ENCODE data around the gene STK24.

DNA sequence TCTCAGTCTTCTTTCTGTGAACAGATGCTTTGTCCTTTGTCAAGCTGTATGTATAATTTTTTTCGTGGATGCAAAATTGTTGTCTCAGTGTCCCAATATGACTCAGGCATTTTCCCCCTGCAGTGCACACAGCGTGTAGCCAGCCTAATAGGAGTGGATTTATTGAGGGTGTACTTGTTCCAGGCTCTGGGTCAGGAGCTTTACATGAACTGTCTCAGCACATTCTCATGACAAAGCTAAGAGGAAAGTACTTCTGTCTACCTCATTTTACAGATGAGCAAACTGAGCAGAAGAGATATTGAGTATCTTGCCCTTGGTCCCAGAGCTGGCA lies 50.8 kb downstream of the STK24 start:
- TF ChIP-seq YY1 (IDR thresholded peaks at IDR 0.05; ENCODE audit: low read depth) (no peak), TAF1 (IDR thresholded peaks at IDR 0.05; ENCODE audit: low read depth) (no peak), EP300 (IDR thresholded peaks at IDR 0.05; ENCODE audit: borderline replicate concordance) (peak; percentile 15; the same call in 1 of the 2 replicates), CEBPB (IDR thresholded peaks at IDR 0.05) (0 out of 2 replicates have a peak, but pooled peaks have one; percentile 0), CREB1 (IDR thresholded peaks at IDR 0.05; ENCODE audit: low read depth) (no peak), RAD21 (IDR thresholded peaks at IDR 0.05; ENCODE audit: low read depth) (no peak), FOXM1 (IDR thresholded peaks at IDR 0.05; ENCODE audit: borderline replicate concordance, low read depth) (no peak), NFIC (IDR thresholded peaks at IDR 0.05) (no peak), EGR1 (IDR thresholded peaks at IDR 0.05) (no peak)
- TF ChIP-seq, protein P1, sequence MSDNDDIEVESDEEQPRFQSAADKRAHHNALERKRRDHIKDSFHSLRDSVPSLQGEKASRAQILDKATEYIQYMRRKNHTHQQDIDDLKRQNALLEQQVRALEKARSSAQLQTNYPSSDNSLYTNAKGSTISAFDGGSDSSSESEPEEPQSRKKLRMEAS (IDR thresholded peaks at IDR 0.05), result no peak
- TF ChIP-seq, protein P2, sequence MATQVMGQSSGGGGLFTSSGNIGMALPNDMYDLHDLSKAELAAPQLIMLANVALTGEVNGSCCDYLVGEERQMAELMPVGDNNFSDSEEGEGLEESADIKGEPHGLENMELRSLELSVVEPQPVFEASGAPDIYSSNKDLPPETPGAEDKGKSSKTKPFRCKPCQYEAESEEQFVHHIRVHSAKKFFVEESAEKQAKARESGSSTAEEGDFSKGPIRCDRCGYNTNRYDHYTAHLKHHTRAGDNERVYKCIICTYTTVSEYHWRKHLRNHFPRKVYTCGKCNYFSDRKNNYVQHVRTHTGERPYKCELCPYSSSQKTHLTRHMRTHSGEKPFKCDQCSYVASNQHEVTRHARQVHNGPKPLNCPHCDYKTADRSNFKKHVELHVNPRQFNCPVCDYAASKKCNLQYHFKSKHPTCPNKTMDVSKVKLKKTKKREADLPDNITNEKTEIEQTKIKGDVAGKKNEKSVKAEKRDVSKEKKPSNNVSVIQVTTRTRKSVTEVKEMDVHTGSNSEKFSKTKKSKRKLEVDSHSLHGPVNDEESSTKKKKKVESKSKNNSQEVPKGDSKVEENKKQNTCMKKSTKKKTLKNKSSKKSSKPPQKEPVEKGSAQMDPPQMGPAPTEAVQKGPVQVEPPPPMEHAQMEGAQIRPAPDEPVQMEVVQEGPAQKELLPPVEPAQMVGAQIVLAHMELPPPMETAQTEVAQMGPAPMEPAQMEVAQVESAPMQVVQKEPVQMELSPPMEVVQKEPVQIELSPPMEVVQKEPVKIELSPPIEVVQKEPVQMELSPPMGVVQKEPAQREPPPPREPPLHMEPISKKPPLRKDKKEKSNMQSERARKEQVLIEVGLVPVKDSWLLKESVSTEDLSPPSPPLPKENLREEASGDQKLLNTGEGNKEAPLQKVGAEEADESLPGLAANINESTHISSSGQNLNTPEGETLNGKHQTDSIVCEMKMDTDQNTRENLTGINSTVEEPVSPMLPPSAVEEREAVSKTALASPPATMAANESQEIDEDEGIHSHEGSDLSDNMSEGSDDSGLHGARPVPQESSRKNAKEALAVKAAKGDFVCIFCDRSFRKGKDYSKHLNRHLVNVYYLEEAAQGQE (IDR thresholded peaks at IDR 0.05; ENCODE audit: low read depth), result no peak
- TF ChIP-seq, protein P3, sequence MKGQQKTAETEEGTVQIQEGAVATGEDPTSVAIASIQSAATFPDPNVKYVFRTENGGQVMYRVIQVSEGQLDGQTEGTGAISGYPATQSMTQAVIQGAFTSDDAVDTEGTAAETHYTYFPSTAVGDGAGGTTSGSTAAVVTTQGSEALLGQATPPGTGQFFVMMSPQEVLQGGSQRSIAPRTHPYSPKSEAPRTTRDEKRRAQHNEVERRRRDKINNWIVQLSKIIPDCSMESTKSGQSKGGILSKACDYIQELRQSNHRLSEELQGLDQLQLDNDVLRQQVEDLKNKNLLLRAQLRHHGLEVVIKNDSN (IDR thresholded peaks at IDR 0.05), result no peak
